Lower leg skin (tissue), 3 donors: Measurements from ENCODE around the gene ASB2.

Experiments
- POLR2A ChIP-seq, 2 donors: fragments of 450-650 bp; IDR thresholded peaks; one replicate each; pipeline ENCODE4 v1.6.1; 2016 to 2017; ENCODE audit warnings: antibody characterized with exemption in 2 of 2, mild to moderate bottlenecking in 1 of 2, moderate library complexity in 1 of 2
- TF ChIP-seq, protein P1 (sequence below), 3 donors: fragments of 450-650 bp; IDR thresholded peaks; one replicate each; pipeline ENCODE4 v1.5.1; 2016; ENCODE audit warnings: antibody characterized with exemption in 3 of 3, mild to moderate bottlenecking in 3 of 3, moderate library complexity in 2 of 3

- TF ChIP-seq, protein P1, sequence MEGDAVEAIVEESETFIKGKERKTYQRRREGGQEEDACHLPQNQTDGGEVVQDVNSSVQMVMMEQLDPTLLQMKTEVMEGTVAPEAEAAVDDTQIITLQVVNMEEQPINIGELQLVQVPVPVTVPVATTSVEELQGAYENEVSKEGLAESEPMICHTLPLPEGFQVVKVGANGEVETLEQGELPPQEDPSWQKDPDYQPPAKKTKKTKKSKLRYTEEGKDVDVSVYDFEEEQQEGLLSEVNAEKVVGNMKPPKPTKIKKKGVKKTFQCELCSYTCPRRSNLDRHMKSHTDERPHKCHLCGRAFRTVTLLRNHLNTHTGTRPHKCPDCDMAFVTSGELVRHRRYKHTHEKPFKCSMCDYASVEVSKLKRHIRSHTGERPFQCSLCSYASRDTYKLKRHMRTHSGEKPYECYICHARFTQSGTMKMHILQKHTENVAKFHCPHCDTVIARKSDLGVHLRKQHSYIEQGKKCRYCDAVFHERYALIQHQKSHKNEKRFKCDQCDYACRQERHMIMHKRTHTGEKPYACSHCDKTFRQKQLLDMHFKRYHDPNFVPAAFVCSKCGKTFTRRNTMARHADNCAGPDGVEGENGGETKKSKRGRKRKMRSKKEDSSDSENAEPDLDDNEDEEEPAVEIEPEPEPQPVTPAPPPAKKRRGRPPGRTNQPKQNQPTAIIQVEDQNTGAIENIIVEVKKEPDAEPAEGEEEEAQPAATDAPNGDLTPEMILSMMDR (IDR thresholded peaks at IDR 0.05), result no peak
- TF ChIP-seq POLR2A (IDR thresholded peaks at IDR 0.05), result no peak
Measured at GRCh38 chr14:93987376-93987775, 11.0 kb upstream of the ASB2 start.
